Measurements from ENCODE around the gene NKX2-4. TPM values are rescaled to one million over a fixed set of nuclear protein-coding genes. Genes with fewer than 3 reads are reported as not detected.
A peak's percentile ranks its signal among the peaks of the same experiment; 100 is the strongest.

NKX2-4 gene
- total RNA-seq, 2 donors from 2014 or later: not detected

DNA sequence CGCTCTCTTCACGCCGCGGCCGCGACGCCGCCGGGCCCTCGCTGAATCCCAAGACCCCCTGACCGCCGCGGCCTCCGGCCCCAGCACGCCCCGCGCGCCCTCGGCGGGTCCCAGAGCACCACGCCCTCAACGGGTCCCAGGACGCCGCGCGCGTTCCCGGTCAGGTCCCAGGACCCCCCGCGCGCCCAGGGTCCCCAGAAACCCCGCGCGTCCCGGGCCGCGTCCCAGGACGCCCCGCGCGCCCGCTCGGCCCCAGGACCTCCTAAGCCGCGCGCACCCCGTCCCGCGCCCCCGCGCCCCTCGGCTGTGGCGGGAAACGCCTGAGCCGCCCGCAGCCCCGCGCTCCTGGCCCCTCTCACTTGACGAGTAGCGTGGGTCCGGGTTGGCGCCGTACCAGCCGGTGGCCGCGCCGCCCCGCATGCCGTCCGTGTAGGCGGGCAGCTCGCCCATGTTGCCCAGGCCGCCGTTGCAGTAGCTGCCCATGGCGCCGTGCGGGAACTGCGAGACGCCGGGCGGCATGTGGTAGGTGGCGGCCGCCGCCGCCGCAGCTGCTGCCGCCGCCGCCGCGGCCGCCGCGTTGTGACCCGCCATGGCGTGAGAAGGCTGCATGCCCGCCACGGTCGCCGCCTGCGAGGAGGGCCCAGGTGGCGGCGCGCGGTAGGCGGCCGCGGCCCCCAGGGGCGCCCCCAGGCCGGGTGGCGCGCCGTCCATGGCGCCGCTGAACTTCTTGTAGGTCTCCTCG is 556 bp downstream of the NKX2-4 start:
- Histone ChIP-seq H3K4me1 (ENCODE audit: control insufficient read depth in 1 of 2, low read depth in 2 of 2) (peaks cover 0 to 12% of the 10 kb centered on the region in 2 donors), H3K27me3 (replicated peaks; ENCODE audit: insufficient read depth) (peaks cover 53% of the 10 kb centered on the region), H3K9me3 (no peaks in the 10 kb centered on the region), H3K4me3 (peak overlapping the region; percentile 52), H3K36me3 (no peaks in the 10 kb centered on the region), H3K27ac (no peak overlapping the region)
- TF ChIP-seq, protein P1, sequence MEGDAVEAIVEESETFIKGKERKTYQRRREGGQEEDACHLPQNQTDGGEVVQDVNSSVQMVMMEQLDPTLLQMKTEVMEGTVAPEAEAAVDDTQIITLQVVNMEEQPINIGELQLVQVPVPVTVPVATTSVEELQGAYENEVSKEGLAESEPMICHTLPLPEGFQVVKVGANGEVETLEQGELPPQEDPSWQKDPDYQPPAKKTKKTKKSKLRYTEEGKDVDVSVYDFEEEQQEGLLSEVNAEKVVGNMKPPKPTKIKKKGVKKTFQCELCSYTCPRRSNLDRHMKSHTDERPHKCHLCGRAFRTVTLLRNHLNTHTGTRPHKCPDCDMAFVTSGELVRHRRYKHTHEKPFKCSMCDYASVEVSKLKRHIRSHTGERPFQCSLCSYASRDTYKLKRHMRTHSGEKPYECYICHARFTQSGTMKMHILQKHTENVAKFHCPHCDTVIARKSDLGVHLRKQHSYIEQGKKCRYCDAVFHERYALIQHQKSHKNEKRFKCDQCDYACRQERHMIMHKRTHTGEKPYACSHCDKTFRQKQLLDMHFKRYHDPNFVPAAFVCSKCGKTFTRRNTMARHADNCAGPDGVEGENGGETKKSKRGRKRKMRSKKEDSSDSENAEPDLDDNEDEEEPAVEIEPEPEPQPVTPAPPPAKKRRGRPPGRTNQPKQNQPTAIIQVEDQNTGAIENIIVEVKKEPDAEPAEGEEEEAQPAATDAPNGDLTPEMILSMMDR (IDR thresholded peaks at IDR 0.05): no peak
- DNase-seq (ENCODE audit: low spot score): no peak
- ATAC-seq (ENCODE audit: insufficient number of reproducible peaks, low FRiP score, low read depth): no peak

DNA sequence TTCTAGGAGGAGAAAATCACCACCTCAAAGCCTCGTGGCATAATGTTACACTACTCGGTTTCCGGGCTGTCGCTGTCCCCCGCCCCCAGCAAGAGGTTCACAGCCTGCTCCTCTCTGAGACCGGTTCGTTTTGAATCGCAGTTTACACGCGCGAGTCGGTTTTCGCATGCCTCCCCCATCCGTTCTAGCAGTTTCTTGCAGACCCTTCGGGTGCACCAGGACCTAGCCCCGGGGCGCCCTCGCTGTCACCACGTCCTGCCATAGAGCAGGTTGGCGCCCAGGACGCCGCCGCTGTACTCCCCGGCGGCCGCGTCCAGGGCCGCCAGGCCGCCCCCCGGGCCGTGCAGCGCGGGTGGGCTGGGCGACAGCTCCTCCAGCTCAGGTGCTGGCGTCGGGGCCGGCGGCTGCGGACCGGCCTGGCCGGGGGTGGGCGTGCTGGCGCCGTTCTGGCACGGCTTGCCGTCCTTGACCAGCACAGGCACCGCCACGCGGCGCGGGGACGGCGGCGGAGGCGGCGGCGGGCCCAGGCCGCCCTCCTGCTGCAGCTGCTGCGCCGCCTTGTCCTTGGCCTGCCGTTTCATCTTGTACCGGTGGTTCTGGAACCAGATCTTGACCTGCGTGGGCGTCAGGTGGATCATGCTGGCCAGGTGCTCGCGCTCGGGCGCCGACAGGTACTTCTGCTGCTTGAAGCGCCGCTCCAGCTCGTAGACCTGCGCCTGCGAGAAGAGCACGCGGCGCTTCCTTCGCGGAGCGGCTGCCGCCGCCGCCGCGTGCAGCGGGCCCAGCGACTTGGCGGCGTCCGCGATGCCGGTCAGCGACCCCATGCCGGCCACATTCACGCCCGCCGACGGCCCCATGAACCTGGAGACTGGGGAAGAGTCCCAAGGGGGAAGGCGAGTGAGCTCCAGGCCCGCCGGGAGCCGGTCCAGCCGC is 1.4 kb downstream of the NKX2-4 start:
- peaks cover 0 to 12% of the 10 kb centered on the region in 2 donors for H3K4me1 ChIP-seq (ENCODE audit: control insufficient read depth in 1 of 2, low read depth in 2 of 2)
- ATAC-seq (ENCODE audit: insufficient number of reproducible peaks, low FRiP score, low read depth): no peak
- H3K27ac ChIP-seq: no peak overlapping the region
- H3K4me3 ChIP-seq: peak overlapping the region; percentile 52
- TF ChIP-seq, protein P1 (IDR thresholded peaks at IDR 0.05): no peak
- no peaks in the 10 kb centered on the region for H3K36me3 ChIP-seq
- DNase-seq (ENCODE audit: low spot score): no peak
- H3K9me3 ChIP-seq: no peaks in the 10 kb centered on the region
- H3K27me3 ChIP-seq (replicated peaks; ENCODE audit: insufficient read depth): peaks cover 52% of the 10 kb centered on the region

DNA sequence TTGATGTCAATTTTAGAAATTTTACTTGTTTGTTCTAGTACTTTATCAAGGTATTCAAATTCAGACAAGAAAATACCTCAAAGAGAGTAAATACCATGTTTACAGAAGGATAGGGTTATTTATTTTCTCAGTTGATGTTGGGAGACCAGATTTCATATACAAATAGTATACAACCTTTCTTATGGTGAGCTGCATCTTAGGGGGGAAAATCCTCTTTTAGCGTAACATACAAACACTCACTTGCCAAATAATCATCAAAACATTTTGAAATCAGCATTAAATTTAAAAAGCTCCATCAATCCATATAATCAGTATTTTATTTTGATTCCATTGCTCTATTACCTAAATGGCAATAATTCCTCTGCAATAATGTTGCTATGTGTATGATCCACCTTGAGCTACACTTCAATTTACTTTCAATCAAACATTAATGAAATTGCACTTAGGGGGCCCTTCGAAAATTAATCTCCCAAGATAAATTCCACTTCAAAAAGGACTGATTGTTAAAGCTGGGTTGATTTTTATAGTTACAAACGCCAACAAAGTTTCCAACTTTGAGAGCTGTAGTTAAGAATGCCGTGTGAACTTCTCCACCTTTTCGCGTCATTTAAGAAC is 2.2 kb downstream of the NKX2-4 start:
- TF ChIP-seq, protein P1 (IDR thresholded peaks at IDR 0.05): no peak
- ATAC-seq (ENCODE audit: insufficient number of reproducible peaks, low FRiP score, low read depth): no peak
- H3K4me3 ChIP-seq: no peak overlapping the region

DNA sequence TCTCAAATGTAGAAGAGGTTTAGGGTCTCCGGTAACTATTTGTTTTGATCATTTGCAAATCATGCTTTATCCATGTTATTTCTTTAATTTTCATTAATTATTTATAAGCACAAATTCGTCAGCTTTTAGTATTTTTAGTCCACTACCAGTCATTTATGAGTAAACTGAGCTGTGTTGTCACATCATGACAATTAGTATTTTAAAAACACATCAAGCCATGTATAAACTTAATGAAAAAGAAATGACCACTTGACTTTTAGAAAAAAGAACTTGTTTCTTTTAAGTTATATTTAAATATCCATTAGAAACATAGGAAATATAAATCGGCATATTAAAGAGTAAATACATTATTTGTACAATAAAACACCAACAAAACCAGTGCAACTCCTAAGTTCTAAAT is 2.8 kb downstream of the NKX2-4 start:
- DNase-seq (ENCODE audit: low spot score) (no peak), ATAC-seq (ENCODE audit: insufficient number of reproducible peaks, low FRiP score, low read depth) (no peak)
- Histone ChIP-seq H3K4me1 (ENCODE audit: control insufficient read depth in 1 of 2, low read depth in 2 of 2) (peaks cover 0 to 12% of the 10 kb centered on the region in 2 donors), H3K36me3 (no peaks in the 10 kb centered on the region), H3K9me3 (no peaks in the 10 kb centered on the region), H3K4me3 (no peak overlapping the region), H3K27me3 (replicated peaks; ENCODE audit: insufficient read depth) (peaks cover 41% of the 10 kb centered on the region), H3K27ac (no peak overlapping the region)
- TF ChIP-seq, protein P1 (IDR thresholded peaks at IDR 0.05): no peak

More for the DNA sequence above, 2.2 kb downstream of the NKX2-4 start:
- peaks cover 44% of the 10 kb centered on the region for H3K27me3 ChIP-seq (replicated peaks; ENCODE audit: insufficient read depth)
- H3K27ac ChIP-seq: no peak overlapping the region
- H3K9me3 ChIP-seq: no peaks in the 10 kb centered on the region
- peaks cover 0 to 12% of the 10 kb centered on the region in 2 donors for H3K4me1 ChIP-seq (ENCODE audit: control insufficient read depth in 1 of 2, low read depth in 2 of 2)
- H3K36me3 ChIP-seq: no peaks in the 10 kb centered on the region
- no peak for DNase-seq (ENCODE audit: low spot score)
